OCI-LY3 (cell line): ENCODE data around the gene ACCS.

ENCODE experiments used
- EZH2phosphoT487 ChIP-seq: fragments of 200-600 bp; shearing (Covaris generic); IDR thresholded peaks from 2 replicates; pipeline ENCODE4 v1.6.1; 2018; ENCODE audit warnings: antibody characterized with exemption, mixed run types, low read depth
- TF ChIP-seq, protein P1 (sequence below): fragments of 200-600, 300-600 bp; sonication (generic); IDR thresholded peaks from 2 replicates; pipeline ENCODE4 v1.5.1; 2014; ENCODE audit warnings: antibody characterized with exemption, low read length, low read depth

DNA sequence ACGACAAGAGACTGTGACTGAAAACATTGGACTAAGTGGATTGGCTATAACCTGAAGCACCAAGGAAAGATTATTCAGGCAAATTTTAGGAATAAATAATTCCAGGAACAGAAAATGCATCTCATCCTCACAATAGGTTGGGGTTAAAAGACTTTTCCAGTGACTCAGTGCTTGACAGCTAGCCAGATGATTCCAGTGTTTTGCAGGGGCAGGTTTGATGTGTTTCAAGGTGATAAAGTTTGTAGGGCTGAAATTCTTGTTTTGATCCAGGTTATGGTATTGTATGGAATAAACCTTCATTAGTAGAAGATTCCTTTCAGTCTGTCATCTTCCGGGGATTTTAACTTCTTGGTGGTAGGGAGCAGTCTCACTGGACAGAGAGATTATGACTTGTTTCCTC, 31.8 kb downstream of the ACCS start:
- TF ChIP-seq, protein P1, sequence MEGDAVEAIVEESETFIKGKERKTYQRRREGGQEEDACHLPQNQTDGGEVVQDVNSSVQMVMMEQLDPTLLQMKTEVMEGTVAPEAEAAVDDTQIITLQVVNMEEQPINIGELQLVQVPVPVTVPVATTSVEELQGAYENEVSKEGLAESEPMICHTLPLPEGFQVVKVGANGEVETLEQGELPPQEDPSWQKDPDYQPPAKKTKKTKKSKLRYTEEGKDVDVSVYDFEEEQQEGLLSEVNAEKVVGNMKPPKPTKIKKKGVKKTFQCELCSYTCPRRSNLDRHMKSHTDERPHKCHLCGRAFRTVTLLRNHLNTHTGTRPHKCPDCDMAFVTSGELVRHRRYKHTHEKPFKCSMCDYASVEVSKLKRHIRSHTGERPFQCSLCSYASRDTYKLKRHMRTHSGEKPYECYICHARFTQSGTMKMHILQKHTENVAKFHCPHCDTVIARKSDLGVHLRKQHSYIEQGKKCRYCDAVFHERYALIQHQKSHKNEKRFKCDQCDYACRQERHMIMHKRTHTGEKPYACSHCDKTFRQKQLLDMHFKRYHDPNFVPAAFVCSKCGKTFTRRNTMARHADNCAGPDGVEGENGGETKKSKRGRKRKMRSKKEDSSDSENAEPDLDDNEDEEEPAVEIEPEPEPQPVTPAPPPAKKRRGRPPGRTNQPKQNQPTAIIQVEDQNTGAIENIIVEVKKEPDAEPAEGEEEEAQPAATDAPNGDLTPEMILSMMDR: no peak
- TF ChIP-seq EZH2phosphoT487: no peak
